GM12873 (cell line): ENCODE measurements around the gene CYTIP.

Source experiments
- CTCF ChIP-seq: IDR thresholded peaks from 2 replicates; pipeline ENCODE4 v1.5.1; 2012; ENCODE audit warnings: low read depth, mild to moderate bottlenecking, moderate library complexity, low read length, control low read depth; ENCODE audit not compliant: insufficient read depth; ENCODE audit errors: missing control alignments

The CYTIP gene

GRCh38 chr2:157442636-157443035 lies 1.3 kb downstream of the CYTIP start:
- TF ChIP-seq CTCF: no peak

- no peak for TF ChIP-seq CTCF
These were observed 1.7 kb downstream of the CYTIP start for GRCh38 chr2:157442191-157442590.

GRCh38 chr2:157441072-157441454 lies 2.8 kb downstream of the CYTIP start:
- TF ChIP-seq CTCF: no peak

GRCh38 chr2:157440404-157441071 lies 3.4 kb downstream of the CYTIP start:
- TF ChIP-seq CTCF: no peak

GRCh38 chr2:157439824-157440186 lies 4.1 kb downstream of the CYTIP start:
- TF ChIP-seq CTCF: no peak

GRCh38 chr2:157438863-157439823 lies 4.7 kb downstream of the CYTIP start:
- no peak for TF ChIP-seq CTCF

- no peak for TF ChIP-seq CTCF
These were observed 10.5 kb downstream of the CYTIP start for GRCh38 chr2:157433394-157433793.
